ENCODE data around the gene URI1. TPM values are rescaled to one million over a fixed set of nuclear protein-coding genes. Genes with fewer than 3 reads are reported as not detected.

The URI1 gene
- polyA plus RNA-seq, 1 of the 3 experiments (the other 2 are of a cell fraction): 32.4 TPM

- TF ChIP-seq FOXM1 (IDR thresholded peaks at IDR 0.05; ENCODE audit: low read depth) (no peak), TAF1 (IDR thresholded peaks at IDR 0.05; ENCODE audit: borderline replicate concordance, low read depth, low read length) (no peak), USF1 (IDR thresholded peaks at IDR 0.05; ENCODE audit: borderline replicate concordance, low read depth) (no peak)
- Histone ChIP-seq H3K27ac (ENCODE audit: low read depth in 2 of 2, low read length in 1 of 2) (no peak overlapping the region), H3F3A (replicated peaks; ENCODE audit: insufficient read depth) (no peaks in the 10 kb centered on the region), H3K9me2 (no peaks in the 10 kb centered on the region), H3K79me2 (ENCODE audit: insufficient read depth) (no peaks in the 10 kb centered on the region), H4K20me1 (ENCODE audit: insufficient read depth) (no peaks in the 10 kb centered on the region), H3K4me3 (ENCODE audit: low read depth in 2 of 2, low read length in 1 of 2) (no peak overlapping the region), H3K4me1 (ENCODE audit: control insufficient read depth in 1 of 2, insufficient read depth in 2 of 2, low read depth in 1 of 2, low read length in 1 of 2) (no peaks in the 10 kb centered on the region), H3K9me3 (no peaks in the 10 kb centered on the region), H3K4me2 (no peak overlapping the region), H3K27me3 (ENCODE audit: insufficient read depth) (no peaks in the 10 kb centered on the region), H3K36me3 (replicated peaks in 1 of 2; ENCODE audit: control insufficient read depth in 1 of 2, insufficient read depth in 2 of 2, low read length in 1 of 2) (no peaks in the 10 kb centered on the region), H2AFZ (ENCODE audit: low read depth) (no peak overlapping the region), H3K9ac (no peak overlapping the region)
- ChIA-PET POLR2A (no interaction called here), CTCF (interaction anchor here (0.8 kb wide), 1 partner anchor 9 kb away, joined by 3 read pairs; no protein-coding TSS in a partner anchor)
- 8% methylated on average over 2 of the region's 2 CpGs for WGBS (ENCODE audit: low lambda C conversion rate)
- DNase-seq: no peak
Observed at GRCh38 chr19:29904017-29904416, 38.0 kb upstream of the URI1 start.

- no peaks in the 10 kb centered on the region for H4K20me1 ChIP-seq (ENCODE audit: insufficient read depth)
- no peak for DNase-seq
- no peak overlapping the region for H3K4me3 ChIP-seq (ENCODE audit: low read depth in 2 of 2, low read length in 1 of 2)
- WGBS (ENCODE audit: low lambda C conversion rate): 70% methylated on average over 18 of the region's 18 CpGs
- H3K9me2 ChIP-seq: no peaks in the 10 kb centered on the region
- no peaks in the 10 kb centered on the region for H3K4me1 ChIP-seq (ENCODE audit: control insufficient read depth in 1 of 2, insufficient read depth in 2 of 2, low read depth in 1 of 2, low read length in 1 of 2)
- H3K27me3 ChIP-seq (ENCODE audit: insufficient read depth): no peaks in the 10 kb centered on the region
- no peak for TF ChIP-seq EZH2phosphoT487 (IDR thresholded peaks at IDR 0.05; ENCODE audit: borderline replicate concordance, low read depth)
- TF ChIP-seq RXRA (IDR thresholded peaks at IDR 0.05; ENCODE audit: borderline replicate concordance, low read depth): no peak
- no peak for TF ChIP-seq FOXM1 (IDR thresholded peaks at IDR 0.05; ENCODE audit: low read depth)
- TF ChIP-seq ELF1 (IDR thresholded peaks at IDR 0.05): no peak
- no peak for TF ChIP-seq NRF1 (IDR thresholded peaks at IDR 0.05; ENCODE audit: low read depth, low read length)
- TF ChIP-seq CHD2 (IDR thresholded peaks at IDR 0.05; ENCODE audit: low read length, partially characterized antibody): no peak
- TF ChIP-seq, protein P1, sequence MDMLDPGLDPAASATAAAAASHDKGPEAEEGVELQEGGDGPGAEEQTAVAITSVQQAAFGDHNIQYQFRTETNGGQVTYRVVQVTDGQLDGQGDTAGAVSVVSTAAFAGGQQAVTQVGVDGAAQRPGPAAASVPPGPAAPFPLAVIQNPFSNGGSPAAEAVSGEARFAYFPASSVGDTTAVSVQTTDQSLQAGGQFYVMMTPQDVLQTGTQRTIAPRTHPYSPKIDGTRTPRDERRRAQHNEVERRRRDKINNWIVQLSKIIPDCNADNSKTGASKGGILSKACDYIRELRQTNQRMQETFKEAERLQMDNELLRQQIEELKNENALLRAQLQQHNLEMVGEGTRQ (IDR thresholded peaks at IDR 0.05; ENCODE audit: borderline replicate concordance, low read depth, low read length): no peak
- TF ChIP-seq YY1 (IDR thresholded peaks at IDR 0.05; ENCODE audit: low read depth): no peak
- no peak for TF ChIP-seq GABPA (IDR thresholded peaks at IDR 0.05; ENCODE audit: low read depth)
- no peak for TF ChIP-seq USF1 (IDR thresholded peaks at IDR 0.05; ENCODE audit: borderline replicate concordance, low read depth)
- TF ChIP-seq TEAD4 (IDR thresholded peaks at IDR 0.05; ENCODE audit: borderline replicate concordance, insufficient read depth): no peak
- TF ChIP-seq POLR2AphosphoS5 (IDR thresholded peaks at IDR 0.05; ENCODE audit: low read depth, low read length): no peak
- TF ChIP-seq EP300 (IDR thresholded peaks at IDR 0.05; ENCODE audit: borderline replicate concordance in 1 of 2, low read depth in 1 of 2, low read length in 1 of 2): no peak
- TF ChIP-seq GATA2 (CRISPR knock-in tag; IDR thresholded peaks at IDR 0.05): no peak
- TF ChIP-seq, protein P2, sequence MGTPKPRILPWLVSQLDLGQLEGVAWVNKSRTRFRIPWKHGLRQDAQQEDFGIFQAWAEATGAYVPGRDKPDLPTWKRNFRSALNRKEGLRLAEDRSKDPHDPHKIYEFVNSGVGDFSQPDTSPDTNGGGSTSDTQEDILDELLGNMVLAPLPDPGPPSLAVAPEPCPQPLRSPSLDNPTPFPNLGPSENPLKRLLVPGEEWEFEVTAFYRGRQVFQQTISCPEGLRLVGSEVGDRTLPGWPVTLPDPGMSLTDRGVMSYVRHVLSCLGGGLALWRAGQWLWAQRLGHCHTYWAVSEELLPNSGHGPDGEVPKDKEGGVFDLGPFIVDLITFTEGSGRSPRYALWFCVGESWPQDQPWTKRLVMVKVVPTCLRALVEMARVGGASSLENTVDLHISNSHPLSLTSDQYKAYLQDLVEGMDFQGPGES (IDR thresholded peaks at IDR 0.05; ENCODE audit: low read depth, low read length): no peak
- TF ChIP-seq TAF1 (IDR thresholded peaks at IDR 0.05; ENCODE audit: borderline replicate concordance, low read depth, low read length): no peak
- no peak for TF ChIP-seq SIN3A (IDR thresholded peaks at IDR 0.05; ENCODE audit: borderline replicate concordance, low read depth, low read length)
- no peak for TF ChIP-seq FOXJ3 (CRISPR knock-in tag; IDR thresholded peaks at IDR 0.05)
- H3K9ac ChIP-seq: no peak overlapping the region
- no peaks in the 10 kb centered on the region for H3K79me2 ChIP-seq (ENCODE audit: insufficient read depth)
- ChIA-PET POLR2A (no interaction called here), CTCF (no interaction called here)
- H3K9me3 ChIP-seq: no peaks in the 10 kb centered on the region
- H3K4me2 ChIP-seq: no peak overlapping the region
- H3K36me3 ChIP-seq (replicated peaks in 1 of 2; ENCODE audit: control insufficient read depth in 1 of 2, insufficient read depth in 2 of 2, low read length in 1 of 2): no peaks in the 10 kb centered on the region
- H2AFZ ChIP-seq (ENCODE audit: low read depth): no peak overlapping the region
- H3K27ac ChIP-seq (ENCODE audit: low read depth in 2 of 2, low read length in 1 of 2): no peak overlapping the region
- no peaks in the 10 kb centered on the region for H3F3A ChIP-seq (replicated peaks; ENCODE audit: insufficient read depth)
Observed at GRCh38 chr19:29908963-29909944, 32.8 kb upstream of the URI1 start.

All from SK-N-SH (cell line).